Activated CD4-positive, alpha-beta memory T cell treated with anti-CD3 and anti-CD28 coated beads, Interleukin-2, amount 10 ng/mL, durations not matched to agents 7 days and 5 days (primary cell): ENCODE results near the gene PLA2G4D. TPM values are rescaled to one million over a fixed set of nuclear protein-coding genes. Genes with fewer than 3 reads are reported as not detected.

ENCODE experiments used
- CTCF ChIA-PET: fragments of 350-600 bp; sonication (Branson Sonifier 250); formaldehyde crosslinking; loops from one replicate; lab custom pipeline; 2021; ENCODE audit warnings: antibody characterized with exemption, inconsistent platforms; lab: Charles Lee
- POLR2A ChIA-PET: fragments of 350-600 bp; sonication (Branson Sonifier 250); formaldehyde crosslinking; loops from one replicate; lab custom pipeline; 2021; ENCODE audit warnings: antibody characterized with exemption; lab: Charles Lee
- DNase-seq: peaks from one replicate; pipeline ENCODE4 v3.0.0-alpha.2; 2020
- H3K27ac Mint-ChIP-seq: one replicate; pipeline ENCODE4 v1.8.0; 2021; ENCODE audit warnings: mild to moderate bottlenecking, mixed read lengths
- H3K27me3 Mint-ChIP-seq: one replicate; pipeline ENCODE4 v1.8.0; 2021; ENCODE audit warnings: mixed read lengths
- H3K36me3 Mint-ChIP-seq: one replicate; pipeline ENCODE4 v1.8.0; 2021; ENCODE audit warnings: low read depth, mixed read lengths
- H3K4me1 Mint-ChIP-seq: one replicate; pipeline ENCODE4 v1.8.0; 2021; ENCODE audit warnings: mixed read lengths
- H3K4me3 Mint-ChIP-seq: one replicate; pipeline ENCODE4 v1.8.0; 2021; ENCODE audit warnings: mild to moderate bottlenecking, mixed read lengths
- H3K9me3 Mint-ChIP-seq: one replicate; pipeline ENCODE4 v1.8.0; 2021; ENCODE audit warnings: mixed read lengths
- total RNA-seq, 2 experiments: library from RNA; stranded (reverse); gene quantifications; one replicate each; pipeline ENCODE4 v1.2.3, GENCODE V29; 2021

The PLA2G4D gene
- total RNA-seq, 2 experiments from 2014 or later = not detected

DNA sequence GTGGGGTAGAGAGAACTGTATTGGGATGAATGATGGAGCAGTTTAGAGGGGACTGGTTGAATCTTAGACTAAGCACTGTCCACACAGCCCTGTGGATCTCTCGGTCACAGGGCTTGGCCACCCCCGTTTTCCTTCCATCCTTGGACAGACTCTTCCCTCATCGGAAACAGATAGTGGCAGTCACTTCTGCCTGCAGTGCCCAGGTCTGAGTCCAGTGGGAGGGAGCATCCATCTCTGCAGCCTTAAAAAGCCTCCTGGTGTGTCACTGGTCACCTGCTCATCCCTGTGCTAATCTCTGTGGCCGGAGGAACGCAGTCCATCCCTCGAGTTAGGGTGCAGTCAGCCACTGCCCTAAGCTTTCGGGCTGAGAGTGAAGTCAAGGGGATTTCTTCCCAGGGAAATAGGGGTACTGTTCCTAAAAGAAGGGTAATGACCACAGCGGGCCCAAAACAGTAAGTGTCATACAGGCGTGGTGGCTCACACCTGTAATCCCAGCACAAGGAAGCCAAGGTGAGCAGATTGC lies 32.0 kb downstream of the PLA2G4D start:
- Mint-ChIP-seq H3K4me1 (peaks cover 16% of the 10 kb centered on the region), H3K27me3 (peaks cover 37% of the 10 kb centered on the region), H3K9me3 (no peaks in the 10 kb centered on the region), H3K36me3 (no peaks in the 10 kb centered on the region), H3K4me3 (no peak overlapping the region), H3K27ac (no peak overlapping the region)
- DNase-seq = no peak
- ChIA-PET POLR2A (no interaction called here), CTCF (interaction anchor here (0.6 to 2.8 kb wide), 6 partner anchors 8 to 76 kb away, joined by 3 to 13 read pairs (median 6); no protein-coding TSS in a partner anchor)

- POLR2A ChIA-PET = interaction anchor here (1.0 kb wide), 1 partner anchor 287 kb away, joined by 3 read pairs; the partner anchor contains the start of gene MAPKBP1
- Mint-ChIP-seq H3K4me3 (no peak overlapping the region), H3K4me1 (peaks cover 24% of the 10 kb centered on the region), H3K27me3 (peaks cover 40% of the 10 kb centered on the region), H3K36me3 (no peaks in the 10 kb centered on the region), H3K9me3 (no peaks in the 10 kb centered on the region), H3K27ac (no peak overlapping the region)
- CTCF ChIA-PET = interaction anchor here (1.0 to 2.4 kb wide), 7 partner anchors 24 to 156 kb away, joined by 3 to 13 read pairs (median 3); no protein-coding TSS in a partner anchor
- DNase-seq = no peak
These were observed 33.6 kb downstream of the PLA2G4D start for GRCh38 chr15:42060797-42061196.

DNA sequence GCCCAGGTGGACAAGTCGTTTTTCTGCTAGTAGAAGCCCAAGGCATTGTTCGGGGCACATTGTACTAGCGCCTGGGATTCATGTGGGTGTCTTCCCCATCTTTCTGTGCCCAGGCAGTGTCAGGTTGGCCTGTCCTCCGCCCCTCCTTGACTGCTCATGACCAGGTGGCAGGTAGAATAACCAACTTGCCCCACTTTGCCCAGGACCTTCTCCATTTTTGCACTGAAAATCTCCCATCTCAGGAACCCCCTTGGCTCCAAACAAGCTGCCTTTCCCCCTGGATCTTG lies 33.9 kb downstream of the PLA2G4D start:
- H3K27me3 Mint-ChIP-seq = peaks cover 39% of the 10 kb centered on the region
- H3K4me1 Mint-ChIP-seq = peaks cover 24% of the 10 kb centered on the region
- POLR2A ChIA-PET = interaction anchor here (1.0 kb wide), 1 partner anchor 286 kb away, joined by 3 read pairs; the partner anchor contains the start of gene MAPKBP1
- no peak overlapping the region for H3K27ac Mint-ChIP-seq
- no peaks in the 10 kb centered on the region for H3K36me3 Mint-ChIP-seq
- H3K4me3 Mint-ChIP-seq = no peak overlapping the region
- no peak for DNase-seq
- no peaks in the 10 kb centered on the region for H3K9me3 Mint-ChIP-seq
- CTCF ChIA-PET = interaction anchor here (1.0 to 2.4 kb wide), 7 partner anchors 24 to 155 kb away, joined by 3 to 13 read pairs (median 3); no protein-coding TSS in a partner anchor

DNA sequence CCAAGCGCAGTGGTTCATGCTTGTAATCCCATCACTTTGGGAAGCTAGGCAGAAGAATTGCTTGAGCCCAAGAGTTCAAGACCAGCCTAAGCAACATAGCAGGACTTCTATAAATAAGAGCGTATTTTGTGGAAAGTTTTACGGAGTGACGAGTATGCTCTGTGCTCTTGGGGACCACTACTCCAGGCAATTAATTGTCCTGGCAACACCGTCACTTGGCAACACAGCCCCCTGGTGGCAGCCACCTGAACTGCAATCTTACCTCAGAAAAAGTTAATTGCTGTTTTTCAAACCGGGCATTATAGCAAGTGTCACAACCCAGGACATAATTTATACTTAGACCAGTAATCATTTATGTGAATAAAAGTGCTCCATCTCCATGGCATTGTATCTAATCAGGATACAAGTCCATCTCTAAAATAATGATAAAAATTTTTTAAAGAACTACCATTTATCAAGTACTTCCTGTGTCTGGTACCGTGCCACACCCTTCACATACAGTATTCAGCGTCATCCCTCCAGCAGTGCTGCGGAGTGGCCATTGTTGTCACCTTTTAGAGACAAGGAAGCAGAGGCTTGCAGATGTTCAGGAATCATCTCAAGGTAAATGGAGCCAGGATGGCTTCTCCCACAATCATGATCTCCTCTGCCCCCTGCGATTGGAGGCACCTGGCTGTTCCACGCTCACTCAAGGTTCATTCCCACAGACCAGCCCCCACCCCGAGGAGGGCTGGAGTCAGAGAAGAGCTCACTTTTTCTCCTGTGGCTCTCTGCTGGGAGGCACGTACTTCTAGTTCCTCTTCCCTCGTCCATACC lies 34.5 kb downstream of the PLA2G4D start:
- DNase-seq = peak; percentile 74
- ChIA-PET POLR2A (interaction anchor here (1.0 to 1.2 kb wide), 2 partner anchors 70 to 286 kb away, joined by 3 to 4 read pairs; partner anchors contain the start of gene MAPKBP1), CTCF (interaction anchor here (0.6 to 2.4 kb wide), 10 partner anchors 13 to 286 kb away, joined by 3 to 13 read pairs (median 4); partner anchors contain the start of gene MAPKBP1)
- Mint-ChIP-seq H3K36me3 (no peaks in the 10 kb centered on the region), H3K4me3 (no peak overlapping the region), H3K4me1 (peaks cover 24% of the 10 kb centered on the region), H3K27ac (no peak overlapping the region), H3K9me3 (no peaks in the 10 kb centered on the region), H3K27me3 (peaks cover 40% of the 10 kb centered on the region)

- Mint-ChIP-seq H3K36me3 (no peaks in the 10 kb centered on the region), H3K27ac (no peak overlapping the region), H3K27me3 (peaks cover 39% of the 10 kb centered on the region), H3K4me1 (peaks cover 24% of the 10 kb centered on the region), H3K9me3 (no peaks in the 10 kb centered on the region), H3K4me3 (no peak overlapping the region)
- DNase-seq = no peak
- POLR2A ChIA-PET = interaction anchor here (1.2 kb wide), 1 partner anchor 69 kb away, joined by 4 read pairs; no protein-coding TSS in a partner anchor
- CTCF ChIA-PET = interaction anchor here (0.9 to 1.1 kb wide), 2 partner anchors 20 to 285 kb away, joined by 3 to 4 read pairs; partner anchors contain the start of gene MAPKBP1
These were observed 35.6 kb downstream of the PLA2G4D start for GRCh38 chr15:42058791-42059190.

DNA sequence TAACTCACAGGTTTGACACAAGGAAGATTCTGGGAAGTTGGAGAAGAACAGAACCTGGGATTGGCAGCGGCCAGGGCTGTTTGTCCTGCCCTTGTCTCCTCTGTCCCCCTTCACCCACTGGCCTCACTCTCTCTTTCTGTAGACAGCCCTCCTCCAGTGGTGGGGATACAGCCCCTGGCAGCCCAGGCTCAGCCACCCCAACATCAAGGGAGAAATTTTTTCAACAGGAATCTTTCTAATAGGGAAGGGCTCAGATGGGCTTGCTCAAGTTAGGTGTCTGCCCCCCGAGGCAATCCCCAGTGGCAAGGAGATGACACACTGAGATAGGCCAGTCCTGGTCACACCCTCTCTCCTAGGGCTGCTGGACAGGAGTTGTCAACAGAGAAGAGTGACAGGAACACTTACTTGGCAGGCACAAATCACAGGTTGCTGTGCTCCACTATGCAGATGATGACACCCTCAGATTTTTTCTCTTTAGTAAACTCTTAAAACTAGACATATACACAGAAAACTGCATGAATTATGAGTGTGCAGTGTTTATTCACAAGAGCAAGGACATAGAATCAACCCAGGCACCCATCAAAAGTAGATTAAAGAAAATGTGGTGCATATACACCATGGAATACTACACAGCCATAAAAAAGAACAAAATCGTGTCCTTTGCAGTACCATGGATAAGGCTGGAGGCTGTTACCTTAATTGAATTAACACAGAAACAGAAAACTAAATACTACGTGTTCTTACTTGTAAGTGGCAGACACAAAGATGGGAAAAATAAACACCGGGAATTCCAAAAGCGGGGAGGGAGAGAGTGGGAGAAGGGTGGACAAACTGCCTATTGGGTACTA lies 36.3 kb downstream of the PLA2G4D start:
- H3K9me3 Mint-ChIP-seq = no peaks in the 10 kb centered on the region
- H3K36me3 Mint-ChIP-seq = no peaks in the 10 kb centered on the region
- POLR2A ChIA-PET = no interaction called here
- peaks cover 44% of the 10 kb centered on the region for H3K27me3 Mint-ChIP-seq
- no peak for DNase-seq
- H3K4me3 Mint-ChIP-seq = no peak overlapping the region
- no peak overlapping the region for H3K27ac Mint-ChIP-seq
- H3K4me1 Mint-ChIP-seq = peaks cover 24% of the 10 kb centered on the region
- CTCF ChIA-PET = interaction anchor here (1.0 to 3.6 kb wide), 6 partner anchors 9 to 284 kb away, joined by 3 to 32 read pairs (median 4); partner anchors contain the start of gene MAPKBP1

- POLR2A ChIA-PET = no interaction called here
These were observed 37.2 kb downstream of the PLA2G4D start for GRCh38 chr15:42056934-42057798.

GRCh38 chr15:42053914-42054313 lies 40.4 kb downstream of the PLA2G4D start:
- no peak for DNase-seq
- ChIA-PET CTCF (interaction anchor here (0.7 to 1.1 kb wide), 3 partner anchors 8 to 496 kb away, joined by 3 to 5 read pairs (median 3); no protein-coding TSS in a partner anchor), POLR2A (no interaction called here)
- Mint-ChIP-seq H3K9me3 (no peaks in the 10 kb centered on the region), H3K27me3 (peaks cover 48% of the 10 kb centered on the region), H3K27ac (no peak overlapping the region), H3K4me1 (peaks cover 14% of the 10 kb centered on the region), H3K36me3 (no peaks in the 10 kb centered on the region), H3K4me3 (no peak overlapping the region)

More at GRCh38 chr15:42056934-42057798, 37.2 kb downstream of the PLA2G4D start:
- H3K4me3 Mint-ChIP-seq = peak overlapping the region; percentile 48
- CTCF ChIA-PET = interaction anchor here (0.8 to 3.6 kb wide), 11 partner anchors 10 to 283 kb away, joined by 3 to 32 read pairs (median 3); partner anchors contain the start of gene MAPKBP1
- no peak overlapping the region for H3K27ac Mint-ChIP-seq
- no peaks in the 10 kb centered on the region for H3K36me3 Mint-ChIP-seq
- H3K27me3 Mint-ChIP-seq = peaks cover 45% of the 10 kb centered on the region
- peaks cover 24% of the 10 kb centered on the region for H3K4me1 Mint-ChIP-seq
- peak; percentile 65 for DNase-seq
- H3K9me3 Mint-ChIP-seq = no peaks in the 10 kb centered on the region

DNA sequence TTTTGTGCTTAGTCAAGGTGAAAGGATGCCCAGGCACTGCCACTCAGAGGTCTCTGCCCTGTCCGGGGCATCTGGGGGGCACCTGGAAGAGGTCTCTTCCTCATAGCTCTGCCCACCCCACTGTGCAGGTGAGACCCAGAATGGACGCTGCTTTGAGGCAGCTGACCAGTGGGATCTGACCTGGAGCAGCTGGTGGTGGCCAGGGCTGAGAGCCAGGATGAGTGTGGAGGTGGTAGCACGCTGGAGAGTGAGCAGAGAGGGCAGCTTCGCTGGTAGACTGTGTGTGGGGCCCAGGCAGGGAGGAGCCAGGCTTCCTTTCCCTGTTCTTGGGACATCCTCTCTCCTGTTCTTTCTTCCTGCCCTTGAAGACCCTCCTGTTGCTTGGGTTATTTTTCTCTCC lies 41.4 kb downstream of the PLA2G4D start:
- Mint-ChIP-seq H3K9me3 (no peaks in the 10 kb centered on the region), H3K4me1 (peaks cover 14% of the 10 kb centered on the region), H3K36me3 (no peaks in the 10 kb centered on the region), H3K27me3 (peaks cover 43% of the 10 kb centered on the region), H3K27ac (no peak overlapping the region), H3K4me3 (no peak overlapping the region)
- POLR2A ChIA-PET = no interaction called here
- DNase-seq = no peak
- CTCF ChIA-PET = interaction anchor here (1.1 to 2.8 kb wide), 3 partner anchors 9 to 63 kb away, joined by 3 to 10 read pairs (median 6); no protein-coding TSS in a partner anchor

DNA sequence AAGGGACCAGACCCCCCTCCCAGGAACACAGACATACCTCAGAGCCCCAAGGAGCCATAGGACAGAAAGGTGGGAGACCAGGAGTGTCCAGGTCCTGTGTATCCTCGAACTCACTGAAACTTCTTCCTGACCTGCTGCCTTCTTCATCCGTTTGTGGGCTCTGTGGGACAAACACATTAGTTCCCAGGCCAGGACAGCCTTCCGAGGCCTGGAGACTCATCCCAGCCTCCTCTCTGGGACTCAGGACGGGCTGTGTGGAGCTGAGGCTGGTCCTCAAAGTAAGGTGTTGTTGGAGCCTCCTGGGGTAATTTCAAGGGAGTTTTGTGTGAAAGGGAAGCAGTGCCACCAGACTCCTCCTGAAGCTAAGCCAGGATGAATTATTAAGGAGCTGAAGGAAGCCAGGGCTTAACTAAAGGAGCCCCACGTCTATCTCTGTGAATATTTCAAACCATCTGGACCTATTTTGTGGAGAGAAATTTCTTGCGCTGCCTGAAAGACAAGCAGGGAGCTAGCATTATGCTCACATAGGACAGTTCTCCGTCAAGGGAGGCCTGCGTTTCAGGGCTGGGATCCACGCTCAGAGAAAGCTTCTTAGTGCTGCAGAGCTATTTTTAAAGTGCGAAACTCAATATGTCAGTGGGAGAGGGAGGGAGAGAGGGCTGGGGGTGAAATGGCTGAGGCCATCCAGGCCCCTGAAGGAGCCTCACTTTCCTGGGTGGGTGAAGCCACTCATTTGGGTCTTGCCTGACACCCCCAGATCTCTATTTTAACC lies 43.7 kb downstream of the PLA2G4D start:
- ChIA-PET POLR2A (no interaction called here), CTCF (interaction anchor here (1.4 to 2.8 kb wide), 2 partner anchors 33 to 60 kb away, joined by 3 to 10 read pairs; no protein-coding TSS in a partner anchor)
- Mint-ChIP-seq H3K36me3 (no peaks in the 10 kb centered on the region), H3K4me1 (peaks cover 4% of the 10 kb centered on the region), H3K9me3 (no peaks in the 10 kb centered on the region), H3K4me3 (no peak overlapping the region), H3K27ac (no peak overlapping the region), H3K27me3 (peaks cover 25% of the 10 kb centered on the region)
- no peak for DNase-seq

- H3K4me1 Mint-ChIP-seq = peaks cover 20% of the 10 kb centered on the region
- DNase-seq = no peak
- POLR2A ChIA-PET = no interaction called here
- H3K36me3 Mint-ChIP-seq = no peaks in the 10 kb centered on the region
- CTCF ChIA-PET = interaction anchor here (1.6 kb wide), 1 partner anchor 59 kb away, joined by 3 read pairs; no protein-coding TSS in a partner anchor
- H3K9me3 Mint-ChIP-seq = no peaks in the 10 kb centered on the region
- H3K27me3 Mint-ChIP-seq = peaks cover 21% of the 10 kb centered on the region
- H3K27ac Mint-ChIP-seq = no peak overlapping the region
- H3K4me3 Mint-ChIP-seq = no peak overlapping the region
These were observed 45.6 kb downstream of the PLA2G4D start for GRCh38 chr15:42048821-42049200.
